WTC11 (cell line): ENCODE data around the gene CYBB. TPM values are rescaled to one million over a fixed set of nuclear protein-coding genes. Genes with fewer than 3 reads are reported as not detected.
A peak's percentile ranks its signal among the peaks of the same experiment; 100 is the strongest.

Experiments
- ATAC-seq: fragments of 200-7000 bp; cut with Tn5 transposase; 2 replicates; pipeline ENCODE4 v1.10.0; 2021; ENCODE audit warnings: mild to moderate bottlenecking, moderate library complexity
- CTCF ChIA-PET: fragments of 300-600 bp; sonication (Branson Sonifier 250); formaldehyde crosslinking; loops from one replicate; lab custom pipeline; 2021; ENCODE audit warnings: antibody characterized with exemption; lab: Charles Lee
- POLR2A ChIA-PET: fragments of 350-600 bp; sonication (Branson Sonifier 250); formaldehyde crosslinking; loops from one replicate; lab custom pipeline; 2021; ENCODE audit warnings: antibody characterized with exemption; lab: Charles Lee
- DNase-seq: peaks from one replicate; pipeline ENCODE4 v3.0.0; 2021; ENCODE audit warnings: low spot score
- H3K27ac Mint-ChIP-seq: 2 replicates; pipeline ENCODE4 v1.8.0; 2021; ENCODE audit warnings: mixed read lengths
- H3K27me3 Mint-ChIP-seq: 2 replicates; pipeline ENCODE4 v1.8.0; 2021; ENCODE audit warnings: low read depth, mild to moderate bottlenecking, moderate library complexity, mixed read lengths
- H3K36me3 Mint-ChIP-seq: 2 replicates; pipeline ENCODE4 v1.8.0; 2021; ENCODE audit warnings: mixed read lengths
- H3K4me1 Mint-ChIP-seq: 2 replicates; pipeline ENCODE4 v1.8.0; 2022; ENCODE audit warnings: mixed read lengths
- H3K4me3 Mint-ChIP-seq: 2 replicates; pipeline ENCODE4 v1.8.0; 2021; ENCODE audit warnings: mild to moderate bottlenecking, moderate library complexity, mixed read lengths
- H3K9me3 Mint-ChIP-seq: 2 replicates; pipeline ENCODE4 v1.8.0; 2021; ENCODE audit warnings: mixed read lengths
- CREB1 ChIP-seq: sonication (generic); formaldehyde crosslinking; IDR thresholded peaks from 2 replicates; pipeline ENCODE4 v1.8.0; 2023; ENCODE audit warnings: mild to moderate bottlenecking, missing genetic modification reagents
- CTCF ChIP-seq: fragments of 200-600 bp; IDR thresholded peaks from 2 replicates; pipeline ENCODE4 v1.8.0; 2022; ENCODE audit warnings: antibody characterized with exemption
- ERG ChIP-seq: fragments of 250-450 bp; sonication (Bioruptor Pico); IDR thresholded peaks from 2 replicates; pipeline ENCODE4 v1.8.0; 2021; ENCODE audit warnings: mild to moderate bottlenecking
- ESRRA ChIP-seq: sonication (generic); formaldehyde crosslinking; IDR thresholded peaks from 2 replicates; pipeline ENCODE4 v1.8.1; 2022; ENCODE audit warnings: mild to moderate bottlenecking, missing genetic modification reagents, borderline replicate concordance
- ETV6 ChIP-seq: sonication (generic); formaldehyde crosslinking; IDR thresholded peaks from 2 replicates; pipeline ENCODE4 v1.8.1; 2022; ENCODE audit warnings: mild to moderate bottlenecking, missing genetic modification reagents
- IRF1 ChIP-seq: sonication (generic); formaldehyde crosslinking; IDR thresholded peaks from 2 replicates; pipeline ENCODE4 v1.8.0; 2023; ENCODE audit warnings: missing genetic modification reagents
- MAX ChIP-seq: sonication (generic); formaldehyde crosslinking; IDR thresholded peaks from 2 replicates; pipeline ENCODE4 v1.8.0; 2022; ENCODE audit warnings: mild to moderate bottlenecking, missing genetic modification reagents
- SOX15 ChIP-seq: fragments of 250-450 bp; sonication (Bioruptor Pico); IDR thresholded peaks from 2 replicates; pipeline ENCODE4 v1.9.0; 2021; ENCODE audit warnings: mild to moderate bottlenecking
- ZBTB43 ChIP-seq: sonication (generic); formaldehyde crosslinking; IDR thresholded peaks from 2 replicates; pipeline ENCODE4 v1.8.1; 2023; ENCODE audit warnings: mild to moderate bottlenecking, missing genetic modification reagents
- ZNF317 ChIP-seq: sonication (generic); formaldehyde crosslinking; IDR thresholded peaks from 2 replicates; pipeline ENCODE4 v1.8.1; 2023; ENCODE audit warnings: low read depth, mild to moderate bottlenecking, moderate library complexity, missing genetic modification reagents, borderline replicate concordance
- ZNF425 ChIP-seq: fragments of 250-450 bp; sonication (Bioruptor Pico); conservative IDR thresholded peaks from 2 replicates; pipeline ENCODE4 v1.9.0; 2021; ENCODE audit warnings: mild to moderate bottlenecking
- ZNF532 ChIP-seq: fragments of 250-450 bp; sonication (Bioruptor Pico); IDR thresholded peaks from 2 replicates; pipeline ENCODE4 v1.9.0; 2021; ENCODE audit warnings: mild to moderate bottlenecking, borderline replicate concordance
- total RNA-seq: library from RNA; stranded (reverse); gene quantifications from 3 replicates; pipeline ENCODE4 v1.2.3, GENCODE V29; 2021

Gene CYBB
- total RNA-seq, 1 experiment from 2014 or later, result 0.22 TPM

- no peak for ATAC-seq
- DNase-seq, result no peak
- Mint-ChIP-seq H3K4me1 (peaks cover 6% of the 10 kb centered on the region; the same call in 1 of the 2 replicates), H3K27me3 (no peaks in the 10 kb centered on the region), H3K36me3 (no peaks in the 10 kb centered on the region), H3K9me3 (no peaks in the 10 kb centered on the region), H3K27ac (no peak overlapping the region), H3K4me3 (no peak overlapping the region)
- ChIA-PET CTCF (interaction anchor here (0.7 to 3.9 kb wide), 3 partner anchors 79 to 98 kb away, joined by 3 to 23 read pairs (median 3); no protein-coding TSS in a partner anchor), POLR2A (no interaction called here)
- TF ChIP-seq CREB1 (CRISPR knock-in tag), result no peak
- TF ChIP-seq MAX (CRISPR knock-in tag), result no peak
- no peak for TF ChIP-seq ERG (CRISPR knock-in tag)
- no peak for TF ChIP-seq ZNF425 (CRISPR knock-in tag)
Observed at GRCh38 chrX:37824491-37825214, 44.8 kb downstream of the CYBB start.

GRCh38 chrX:37825215-37825842 is 45.5 kb downstream of the CYBB start:
- ATAC-seq (peak; percentile 48), DNase-seq (peak; percentile 31)
- H3K4me1 Mint-ChIP-seq, result peaks cover 6% of the 10 kb centered on the region; the same call in 1 of the 2 replicates
- CTCF ChIA-PET, result interaction anchor here (0.7 to 3.9 kb wide), 3 partner anchors 80 to 98 kb away, joined by 3 to 23 read pairs (median 3); no protein-coding TSS in a partner anchor
- H3K27me3 Mint-ChIP-seq, result no peaks in the 10 kb centered on the region
- POLR2A ChIA-PET, result no interaction called here
- TF ChIP-seq ZNF532 (CRISPR knock-in tag), result no peak
- TF ChIP-seq SOX15, result no peak
- no peak for TF ChIP-seq ZBTB43
- no peak for TF ChIP-seq ETV6 (CRISPR knock-in tag)
- peak; percentile 66 for TF ChIP-seq CTCF
- no peak for TF ChIP-seq IRF1
- TF ChIP-seq ZNF317, result no peak
- TF ChIP-seq ESRRA (CRISPR knock-in tag), result no peak
- H3K36me3 Mint-ChIP-seq, result no peaks in the 10 kb centered on the region
- no peaks in the 10 kb centered on the region for H3K9me3 Mint-ChIP-seq
- no peak overlapping the region for H3K27ac Mint-ChIP-seq
- H3K4me3 Mint-ChIP-seq, result no peak overlapping the region
